ENCODE results near the gene ANKRD62. TPM values are rescaled to one million over a fixed set of nuclear protein-coding genes. Genes with fewer than 3 reads are reported as not detected.

Gene ANKRD62
- polyA plus RNA-seq (2013, experiment 1 of 4), result not detected
- not detected for polyA plus RNA-seq (2013, experiment 2 of 4)
- polyA plus RNA-seq (2013, experiment 3 of 4), result not detected
- polyA plus RNA-seq (2013, experiment 4 of 4), result not detected

GRCh38 chr18:12093520-12094257 lies at the start of gene ANKRD62:
Gene ANKRD62 (plus strand): TSS chr18:12093843. CDS start chr18:12094018, 175 bp downstream.
- H3K4me1 ChIP-seq (ENCODE audit: control insufficient read depth, insufficient read depth, low read length), result no peaks in the 10 kb centered on the region
- WGBS, 2 experiments, result 94 to 95% methylated on average over 50 of the region's 50 CpGs

GRCh38 chr18:12044591-12044990 lies 49.1 kb upstream of the ANKRD62 start:
- Histone ChIP-seq H3K36me3 (ENCODE audit: control insufficient read depth, insufficient read depth, low read length) (no peaks in the 10 kb centered on the region), H3K27me3 (ENCODE audit: control insufficient read depth, insufficient read depth, low read length, poor library complexity, severe bottlenecking) (peaks cover 3% of the 10 kb centered on the region), H3K27ac (ENCODE audit: insufficient read depth, low read depth, low read length, poor library complexity, severe bottlenecking) (no peak overlapping the region), H3K9me3 (ENCODE audit: control insufficient read depth, low read length) (no peaks in the 10 kb centered on the region), H3K4me3 (ENCODE audit: insufficient read depth, low read depth, low read length) (no peak overlapping the region), H3K4me1 (ENCODE audit: control insufficient read depth, insufficient read depth, low read length) (no peaks in the 10 kb centered on the region)
- 85 to 89% methylated on average over 5 of the region's 5 CpGs for whole genome bisulfite sequencing, 2 experiments

More at GRCh38 chr18:12093520-12094257, at the start of gene ANKRD62:
- H3K27me3 ChIP-seq (ENCODE audit: control insufficient read depth, insufficient read depth, low read length, poor library complexity, severe bottlenecking), result no peaks in the 10 kb centered on the region
- no peak within 1 kb of the TSS for H3K27ac ChIP-seq (ENCODE audit: insufficient read depth, low read depth, low read length, poor library complexity, severe bottlenecking)
- H3K4me3 ChIP-seq (ENCODE audit: insufficient read depth, low read depth, low read length), result no peak within 1 kb of the TSS
- H3K9me3 ChIP-seq (ENCODE audit: control insufficient read depth, low read length), result no peaks in the 10 kb centered on the region
- no peaks in the 10 kb centered on the region for H3K36me3 ChIP-seq (ENCODE audit: control insufficient read depth, insufficient read depth, low read length)

GRCh38 chr18:12046046-12046750 lies 47.4 kb upstream of the ANKRD62 start:
- no peaks in the 10 kb centered on the region for H3K27me3 ChIP-seq (ENCODE audit: control insufficient read depth, insufficient read depth, low read length, poor library complexity, severe bottlenecking)
- no peaks in the 10 kb centered on the region for H3K9me3 ChIP-seq (ENCODE audit: control insufficient read depth, low read length)
- H3K27ac ChIP-seq (ENCODE audit: insufficient read depth, low read depth, low read length, poor library complexity, severe bottlenecking), result no peak overlapping the region
- WGBS, 2 experiments, result 84 to 85% methylated on average over 15 of the region's 15 CpGs
- no peaks in the 10 kb centered on the region for H3K36me3 ChIP-seq (ENCODE audit: control insufficient read depth, insufficient read depth, low read length)
- H3K4me1 ChIP-seq (ENCODE audit: control insufficient read depth, insufficient read depth, low read length), result no peaks in the 10 kb centered on the region
- no peak overlapping the region for H3K4me3 ChIP-seq (ENCODE audit: insufficient read depth, low read depth, low read length)

- H3K4me1 ChIP-seq (ENCODE audit: control insufficient read depth, insufficient read depth, low read length), result no peaks in the 10 kb centered on the region
- no peaks in the 10 kb centered on the region for H3K9me3 ChIP-seq (ENCODE audit: control insufficient read depth, low read length)
- H3K27me3 ChIP-seq (ENCODE audit: control insufficient read depth, insufficient read depth, low read length, poor library complexity, severe bottlenecking), result no peaks in the 10 kb centered on the region
- H3K27ac ChIP-seq (ENCODE audit: insufficient read depth, low read depth, low read length, poor library complexity, severe bottlenecking), result no peak overlapping the region
- WGBS, 2 experiments, result 88% methylated on average over 12 of the region's 12 CpGs
- no peak overlapping the region for H3K4me3 ChIP-seq (ENCODE audit: insufficient read depth, low read depth, low read length)
- no peaks in the 10 kb centered on the region for H3K36me3 ChIP-seq (ENCODE audit: control insufficient read depth, insufficient read depth, low read length)
Observed at GRCh38 chr18:12046751-12047335, 46.8 kb upstream of the ANKRD62 start.

GRCh38 chr18:12048010-12048826 lies 45.4 kb upstream of the ANKRD62 start:
- Histone ChIP-seq H3K27ac (ENCODE audit: insufficient read depth, low read depth, low read length, poor library complexity, severe bottlenecking) (no peak overlapping the region), H3K27me3 (ENCODE audit: control insufficient read depth, insufficient read depth, low read length, poor library complexity, severe bottlenecking) (no peaks in the 10 kb centered on the region), H3K36me3 (ENCODE audit: control insufficient read depth, insufficient read depth, low read length) (no peaks in the 10 kb centered on the region), H3K9me3 (ENCODE audit: control insufficient read depth, low read length) (no peaks in the 10 kb centered on the region), H3K4me3 (ENCODE audit: insufficient read depth, low read depth, low read length) (no peak overlapping the region), H3K4me1 (ENCODE audit: control insufficient read depth, insufficient read depth, low read length) (no peaks in the 10 kb centered on the region)
- 86 to 90% methylated on average over 20 of the region's 20 CpGs for WGBS, 2 experiments

GRCh38 chr18:12048827-12049175 lies 44.8 kb upstream of the ANKRD62 start:
- Histone ChIP-seq H3K27me3 (ENCODE audit: control insufficient read depth, insufficient read depth, low read length, poor library complexity, severe bottlenecking) (no peaks in the 10 kb centered on the region), H3K4me1 (ENCODE audit: control insufficient read depth, insufficient read depth, low read length) (no peaks in the 10 kb centered on the region), H3K4me3 (ENCODE audit: insufficient read depth, low read depth, low read length) (no peak overlapping the region), H3K9me3 (ENCODE audit: control insufficient read depth, low read length) (no peaks in the 10 kb centered on the region), H3K27ac (ENCODE audit: insufficient read depth, low read depth, low read length, poor library complexity, severe bottlenecking) (no peak overlapping the region), H3K36me3 (ENCODE audit: control insufficient read depth, insufficient read depth, low read length) (no peaks in the 10 kb centered on the region)
- WGBS, 2 experiments, result 91 to 94% methylated on average over 2 of the region's 2 CpGs

- 81 to 82% methylated on average over 8 of the region's 9 CpGs for WGBS, 2 experiments
- Histone ChIP-seq H3K27me3 (ENCODE audit: control insufficient read depth, insufficient read depth, low read length, poor library complexity, severe bottlenecking) (no peaks in the 10 kb centered on the region), H3K4me3 (ENCODE audit: insufficient read depth, low read depth, low read length) (no peak overlapping the region), H3K4me1 (ENCODE audit: control insufficient read depth, insufficient read depth, low read length) (no peaks in the 10 kb centered on the region), H3K9me3 (ENCODE audit: control insufficient read depth, low read length) (no peaks in the 10 kb centered on the region), H3K27ac (ENCODE audit: insufficient read depth, low read depth, low read length, poor library complexity, severe bottlenecking) (no peak overlapping the region), H3K36me3 (ENCODE audit: control insufficient read depth, insufficient read depth, low read length) (no peaks in the 10 kb centered on the region)
Observed at GRCh38 chr18:12049978-12050811, 43.4 kb upstream of the ANKRD62 start.

GRCh38 chr18:12052866-12053265 lies 40.8 kb upstream of the ANKRD62 start:
- H3K27ac ChIP-seq (ENCODE audit: insufficient read depth, low read depth, low read length, poor library complexity, severe bottlenecking), result no peak overlapping the region
- 55 to 66% methylated on average over 3 of the region's 3 CpGs for WGBS, 2 experiments

GRCh38 chr18:12053289-12053688 lies 40.4 kb upstream of the ANKRD62 start:
- H3K9me3 ChIP-seq (ENCODE audit: control insufficient read depth, low read length), result no peaks in the 10 kb centered on the region
- no peak overlapping the region for H3K27ac ChIP-seq (ENCODE audit: insufficient read depth, low read depth, low read length, poor library complexity, severe bottlenecking)
- no peaks in the 10 kb centered on the region for H3K4me1 ChIP-seq (ENCODE audit: control insufficient read depth, insufficient read depth, low read length)
- WGBS, 2 experiments, result 78 to 87% methylated on average over 1 to 2 of the region's 2 CpGs
- H3K4me3 ChIP-seq (ENCODE audit: insufficient read depth, low read depth, low read length), result no peak overlapping the region
- H3K27me3 ChIP-seq (ENCODE audit: control insufficient read depth, insufficient read depth, low read length, poor library complexity, severe bottlenecking), result no peaks in the 10 kb centered on the region
- H3K36me3 ChIP-seq (ENCODE audit: control insufficient read depth, insufficient read depth, low read length), result no peaks in the 10 kb centered on the region

More at GRCh38 chr18:12052866-12053265, 40.8 kb upstream of the ANKRD62 start:
- no peak overlapping the region for H3K4me3 ChIP-seq (ENCODE audit: insufficient read depth, low read depth, low read length)
- no peaks in the 10 kb centered on the region for H3K9me3 ChIP-seq (ENCODE audit: control insufficient read depth, low read length)
- H3K4me1 ChIP-seq (ENCODE audit: control insufficient read depth, insufficient read depth, low read length), result no peaks in the 10 kb centered on the region
- H3K27me3 ChIP-seq (ENCODE audit: control insufficient read depth, insufficient read depth, low read length, poor library complexity, severe bottlenecking), result no peaks in the 10 kb centered on the region
- H3K36me3 ChIP-seq (ENCODE audit: control insufficient read depth, insufficient read depth, low read length), result no peaks in the 10 kb centered on the region

Data from ectodermal cell (in vitro differentiated cells).